ENCODE measurements around the gene PPP1R18. TPM values are rescaled to one million over a fixed set of nuclear protein-coding genes. Genes with fewer than 3 reads are reported as not detected.

Gene PPP1R18
- total and polyA plus RNA-seq, 9 of the 15 experiments (the other 6 are each of a cell fraction or from before 2014, with no cell fraction given), result 12.0 to 99.2 (median 42.6) TPM

GRCh38 chr6:30725713-30726505 is 39.5 kb upstream of the PPP1R18 start (continued):
- TF ChIP-seq MYC (IDR thresholded peaks at IDR 0.05; ENCODE audit: low read depth, low read length), result no peak
- TF ChIP-seq MYC (CRISPR knock-in tag; IDR thresholded peaks at IDR 0.05; ENCODE audit: borderline replicate concordance, low read depth), result no peak
- peak; percentile 52; the same call in 1 of the 2 replicates for TF ChIP-seq PATZ1 (CRISPR knock-in tag; IDR thresholded peaks at IDR 0.05; ENCODE audit: borderline replicate concordance)
- peak; percentile 73 for TF ChIP-seq ZNF551 (CRISPR knock-in tag; IDR thresholded peaks at IDR 0.05)
- TF ChIP-seq HLTF (IDR thresholded peaks at IDR 0.05), result no peak
- peak; percentile 83; the same call in 1 of the 2 replicates for TF ChIP-seq POLR2AphosphoS5 (IDR thresholded peaks at IDR 0.05; ENCODE audit: control insufficient read depth, insufficient read depth, low read depth, low read length)
- TF ChIP-seq, protein P1, sequence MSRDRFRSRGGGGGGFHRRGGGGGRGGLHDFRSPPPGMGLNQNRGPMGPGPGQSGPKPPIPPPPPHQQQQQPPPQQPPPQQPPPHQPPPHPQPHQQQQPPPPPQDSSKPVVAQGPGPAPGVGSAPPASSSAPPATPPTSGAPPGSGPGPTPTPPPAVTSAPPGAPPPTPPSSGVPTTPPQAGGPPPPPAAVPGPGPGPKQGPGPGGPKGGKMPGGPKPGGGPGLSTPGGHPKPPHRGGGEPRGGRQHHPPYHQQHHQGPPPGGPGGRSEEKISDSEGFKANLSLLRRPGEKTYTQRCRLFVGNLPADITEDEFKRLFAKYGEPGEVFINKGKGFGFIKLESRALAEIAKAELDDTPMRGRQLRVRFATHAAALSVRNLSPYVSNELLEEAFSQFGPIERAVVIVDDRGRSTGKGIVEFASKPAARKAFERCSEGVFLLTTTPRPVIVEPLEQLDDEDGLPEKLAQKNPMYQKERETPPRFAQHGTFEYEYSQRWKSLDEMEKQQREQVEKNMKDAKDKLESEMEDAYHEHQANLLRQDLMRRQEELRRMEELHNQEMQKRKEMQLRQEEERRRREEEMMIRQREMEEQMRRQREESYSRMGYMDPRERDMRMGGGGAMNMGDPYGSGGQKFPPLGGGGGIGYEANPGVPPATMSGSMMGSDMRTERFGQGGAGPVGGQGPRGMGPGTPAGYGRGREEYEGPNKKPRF (IDR thresholded peaks at IDR 0.05; ENCODE audit: low read depth, low read length), result no peak
- TF ChIP-seq ILF3 (IDR thresholded peaks at IDR 0.05; ENCODE audit: borderline replicate concordance), result peak; percentile 92
- no peak for TF ChIP-seq SREBF2 (CRISPR knock-in tag; IDR thresholded peaks at IDR 0.05)
- TF ChIP-seq HNRNPK (IDR thresholded peaks at IDR 0.05; ENCODE audit: low read depth, low read length, poor library complexity, severe bottlenecking), result no peak
- no peak for TF ChIP-seq ZNF277 (CRISPR knock-in tag; IDR thresholded peaks at IDR 0.05; ENCODE audit: borderline replicate concordance)
- peak; percentile 75; the same call in 1 of the 2 replicates for TF ChIP-seq HOXB6 (CRISPR knock-in tag; IDR thresholded peaks at IDR 0.05; ENCODE audit: borderline replicate concordance)
- no peak for TF ChIP-seq PBX2 (CRISPR knock-in tag; IDR thresholded peaks at IDR 0.05; ENCODE audit: low read depth)
- no peak for TF ChIP-seq PBX2 (tag; conservative IDR thresholded peaks at IDR 0.05; ENCODE audit: low read depth)
- TF ChIP-seq ADNP (tag; IDR thresholded peaks at IDR 0.05), result no peak
- no peak for TF ChIP-seq HSF4 (CRISPR knock-in tag; IDR thresholded peaks at IDR 0.05; ENCODE audit: borderline replicate concordance)
- no peak for TF ChIP-seq ATF1 (CRISPR knock-in tag; IDR thresholded peaks at IDR 0.05)
- TF ChIP-seq ATF1 (tag; IDR thresholded peaks at IDR 0.05), result no peak
- peak; percentile 28; the same call in 1 of the 2 replicates for TF ChIP-seq FOXP1 (CRISPR knock-in tag; IDR thresholded peaks at IDR 0.05)
- no peak for TF ChIP-seq MCM3 (IDR thresholded peaks at IDR 0.05)
